ENCODE data around the gene CCDC28A. TPM values are rescaled to one million over a fixed set of nuclear protein-coding genes. Genes with fewer than 3 reads are reported as not detected.

Gene CCDC28A
- total and polyA plus RNA-seq, 10 donors, result 20.0 to 43.9 (median 33.8) TPM

GRCh38 chr6:138736640-138737039, 36.9 kb upstream of the CCDC28A start:
- intact Hi-C loops (cut with DNase I; ENCODE audit: low total_unique reads), result no loop called here
- Histone ChIP-seq H3K4me3 (no peak overlapping the region), H3K9me3 (peaks cover 0 to 18% (median 2%) of the 10 kb centered on the region in 8 donors), H3K27me3 (replicated peaks in 1 of 7) (no peaks in the 10 kb centered on the region), H3K4me1 (no peaks in the 10 kb centered on the region), H3K27ac (no peak overlapping the region), H3K36me3 (no peaks in the 10 kb centered on the region)
- WGBS, 5 donors, result 78 to 94% (median 89%) methylated on average over 5 of the region's 5 CpGs
- no peak for DNase-seq
- TF ChIP-seq POLR2AphosphoS5 (IDR thresholded peaks at IDR 0.05) (no peak), POLR2A (IDR thresholded peaks at IDR 0.05) (no peak), CTCF (IDR thresholded peaks at IDR 0.05 in 8 of 11, conservative IDR thresholded peaks at IDR 0.05 in 3 of 11) (no peak)

- Histone ChIP-seq H3K27me3 (replicated peaks in 1 of 7) (no peaks in the 10 kb centered on the region), H3K36me3 (no peaks in the 10 kb centered on the region), H3K4me1 (no peaks in the 10 kb centered on the region), H3K4me3 (no peak overlapping the region), H3K9me3 (no peaks in the 10 kb centered on the region), H3K27ac (no peak overlapping the region)
- 91 to 99% (median 95%) methylated on average over 4 of the region's 4 CpGs for WGBS, 5 donors
- intact Hi-C loops (cut with DNase I; ENCODE audit: low total_unique reads), result no loop called here
- DNase-seq, result no peak
- no peak for TF ChIP-seq CTCF (IDR thresholded peaks at IDR 0.05 in 8 of 11, conservative IDR thresholded peaks at IDR 0.05 in 3 of 11)
- TF ChIP-seq POLR2A (IDR thresholded peaks at IDR 0.05), result no peak
- no peak for TF ChIP-seq POLR2AphosphoS5 (IDR thresholded peaks at IDR 0.05)
Observed at GRCh38 chr6:138752017-138752416, 21.6 kb upstream of the CCDC28A start.

- intact Hi-C loops (cut with DNase I; ENCODE audit: low total_unique reads), result no loop called here
- no peaks in the 10 kb centered on the region for H3K36me3 ChIP-seq
- DNase-seq, result no peak
- H3K27ac ChIP-seq, result no peak overlapping the region
- no peaks in the 10 kb centered on the region for H3K9me3 ChIP-seq
- H3K4me1 ChIP-seq, result no peaks in the 10 kb centered on the region
- no peak for TF ChIP-seq POLR2AphosphoS5 (IDR thresholded peaks at IDR 0.05)
- TF ChIP-seq CTCF (IDR thresholded peaks at IDR 0.05 in 8 of 11, conservative IDR thresholded peaks at IDR 0.05 in 3 of 11), result no peak
- no peak for TF ChIP-seq POLR2A (IDR thresholded peaks at IDR 0.05)
- no peaks in the 10 kb centered on the region for H3K27me3 ChIP-seq (replicated peaks in 1 of 7)
- H3K4me3 ChIP-seq, result no peak overlapping the region
- 81 to 86% (median 85%) methylated on average over 4 of the region's 4 CpGs for WGBS, 5 donors
Observed at GRCh38 chr6:138757136-138757535, 16.4 kb upstream of the CCDC28A start.

- H3K27me3 ChIP-seq (replicated peaks in 1 of 7), result no peaks in the 10 kb centered on the region
- no peak for TF ChIP-seq POLR2A (IDR thresholded peaks at IDR 0.05)
- peak; percentile 43 to 80 (median 71) for TF ChIP-seq CTCF (IDR thresholded peaks at IDR 0.05 in 8 of 11, conservative IDR thresholded peaks at IDR 0.05 in 3 of 11)
- no peak overlapping the region for H3K27ac ChIP-seq
- H3K36me3 ChIP-seq, result no peaks in the 10 kb centered on the region
- H3K9me3 ChIP-seq, result no peaks in the 10 kb centered on the region
- intact Hi-C loops (cut with DNase I; ENCODE audit: low total_unique reads), result loop anchor here (2.0 to 10.0 kb wide), 4 partner anchors 71 to 651 kb away; no protein-coding TSS in a partner anchor
- no peak for DNase-seq
- 89 to 95% (median 93%) methylated on average over 3 of the region's 3 CpGs for WGBS, 5 donors
- H3K4me3 ChIP-seq, result no peak overlapping the region
- peaks cover 0 to 15% (median 0%) of the 10 kb centered on the region in 6 donors for H3K4me1 ChIP-seq
Observed at GRCh38 chr6:138765896-138766655, 7.5 kb upstream of the CCDC28A start.

Measured in spleen (tissue), 11 donors.